Muscle of back (tissue), 13 donors: ENCODE data around the gene VSTM2B. TPM values are rescaled to one million over a fixed set of nuclear protein-coding genes. Genes with fewer than 3 reads are reported as not detected.
"Not testable (repeated sequence)": the region's sequence is repeated elsewhere in the genome, so short reads cannot be mapped to it uniquely, and the experiment has no call there.

ENCODE experiments used
- DNase-seq, 3 donors: peaks; one replicate each; pipeline versions ENCODE4 v3.0.0 to v3.0.0-alpha.2; 2013
- long read RNA-seq, 9 donors: transcript quantifications; one replicate each; lab custom pipeline, GENCODE V29; 2026
- polyA plus RNA-seq, 10 donors: library from polyadenylated mRNA; unstranded; fragments of 120-200 nt; gene quantifications; one replicate each; pipeline ENCODE4 v1.2.1, GENCODE V29; 2013; ENCODE audit not compliant: insufficient read length in 10 of 10

The VSTM2B gene
- polyA plus RNA-seq, result under 1 TPM in 5 of 10 donors, not detected in 5; 0.14 to 0.52 (median 0.42) TPM
- long read RNA-seq, donor 1, result 0 reads
- long read RNA-seq, donor 2, result 0 reads
- long read RNA-seq, donor 3, result 0 reads
- long read RNA-seq, donor 4, result 0 reads
- long read RNA-seq, donor 5, result 0 reads
- long read RNA-seq, donor 6, result 0 reads
- long read RNA-seq, donor 7, partial matches to known transcripts, result 0 of 1 reads
- long read RNA-seq, donor 7, other reads (novel, unspliced or antisense), result 0 of 1 reads
- long read RNA-seq, donor 8, result 0 reads
- long read RNA-seq, donor 9, result 0 reads

DNA sequence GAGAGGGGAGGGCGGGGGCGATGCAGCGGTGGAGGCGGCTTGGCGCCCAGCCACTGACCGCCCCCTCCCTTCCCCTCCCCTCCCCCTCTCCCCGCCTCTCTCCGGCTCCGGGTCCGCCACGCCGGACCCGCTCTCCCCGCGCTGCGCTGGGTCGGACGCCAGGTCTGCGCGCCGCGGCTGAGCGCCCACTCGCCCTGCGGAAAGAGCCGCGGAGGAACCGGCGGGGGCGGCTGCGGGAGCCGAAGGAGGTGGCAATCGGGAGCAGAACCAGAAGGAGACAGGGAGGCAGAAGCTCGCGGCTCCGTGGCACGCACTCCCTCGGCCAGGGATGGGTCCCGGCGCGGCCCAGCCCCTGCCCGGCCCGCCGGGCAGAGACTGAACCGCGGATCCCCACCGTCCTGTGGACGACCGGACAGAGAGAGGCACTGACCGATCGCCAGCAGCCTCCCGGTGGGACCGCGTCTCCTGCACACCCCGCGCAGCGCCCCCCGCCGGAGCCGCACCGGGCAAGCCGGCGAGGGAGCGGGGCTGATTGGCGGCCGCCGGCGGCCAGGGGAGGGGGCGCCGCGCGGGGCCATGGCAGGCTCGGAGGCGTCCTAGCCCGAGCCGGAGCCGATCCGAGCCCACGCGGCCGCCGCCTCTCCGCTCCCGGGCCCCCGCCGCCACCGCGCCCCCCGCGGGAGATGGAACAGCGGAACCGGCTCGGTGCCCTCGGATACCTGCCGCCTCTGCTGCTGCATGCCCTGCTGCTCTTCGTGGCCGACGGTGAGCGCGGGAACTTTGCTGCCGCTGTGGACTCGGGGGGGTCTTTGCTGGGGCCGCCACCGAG, at the start of gene VSTM2B:
TSS of gene VSTM2B (plus strand) at position 94 of the 829 bp plus-strand sequence. CDS start at position 684, 590 bp downstream.
- no peak for DNase-seq

DNA sequence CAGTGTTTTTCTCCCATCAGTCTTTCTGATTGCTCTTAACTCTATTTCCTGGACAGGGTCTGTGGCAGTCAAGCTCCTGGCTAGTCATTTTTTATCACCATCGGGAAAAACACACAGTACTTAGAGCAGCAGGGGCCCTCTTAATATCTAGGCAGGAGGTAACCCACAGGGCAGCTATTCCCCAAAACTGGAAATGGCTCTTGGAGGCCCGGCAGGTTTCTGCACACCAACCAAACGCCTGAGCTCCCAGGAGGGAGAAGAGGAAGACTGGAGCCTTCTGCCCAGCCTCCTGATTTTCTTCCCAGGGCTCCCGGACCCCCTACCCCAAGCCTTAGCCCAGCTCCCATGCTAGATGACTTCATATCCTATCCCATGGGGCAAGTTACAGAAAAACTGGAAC, 49.3 kb upstream of the VSTM2B start:
- no peak for DNase-seq

DNA sequence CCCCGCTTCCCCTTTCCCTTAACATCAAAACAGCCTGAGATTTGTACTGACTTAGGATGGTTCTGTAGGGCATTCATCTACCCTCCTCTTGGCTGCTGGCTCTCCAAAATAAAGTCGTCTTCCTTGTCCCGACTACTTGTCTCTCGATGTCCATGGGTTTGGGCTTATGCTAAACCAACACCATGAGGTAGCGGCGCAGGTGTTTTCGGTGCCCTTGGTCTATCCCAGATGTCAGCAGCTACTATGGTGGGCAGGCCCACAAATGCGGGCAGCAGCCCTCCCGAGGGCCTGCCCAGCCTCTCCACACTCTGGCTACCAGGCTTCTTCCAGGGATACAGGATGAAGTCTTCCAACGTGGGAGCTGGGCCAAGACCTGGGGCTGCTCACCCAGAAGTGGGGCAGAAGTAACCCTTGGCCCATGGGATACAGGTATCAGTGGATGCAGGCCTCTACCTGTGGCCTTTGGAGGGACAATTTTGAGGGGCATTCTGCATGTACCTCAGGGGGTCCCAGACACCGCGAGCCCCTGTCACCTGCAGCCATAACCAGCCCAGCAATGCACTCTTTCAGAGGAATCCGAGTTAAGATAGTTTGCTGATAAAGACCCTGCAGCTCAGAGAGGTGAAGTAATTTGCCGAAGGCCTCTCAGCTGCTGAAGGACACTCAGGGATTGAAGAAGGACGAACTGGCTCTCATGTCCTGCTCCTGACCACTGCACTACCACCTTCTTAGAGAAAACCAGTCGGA, 47.8 kb upstream of the VSTM2B start:
- DNase-seq, result no peak

DNA sequence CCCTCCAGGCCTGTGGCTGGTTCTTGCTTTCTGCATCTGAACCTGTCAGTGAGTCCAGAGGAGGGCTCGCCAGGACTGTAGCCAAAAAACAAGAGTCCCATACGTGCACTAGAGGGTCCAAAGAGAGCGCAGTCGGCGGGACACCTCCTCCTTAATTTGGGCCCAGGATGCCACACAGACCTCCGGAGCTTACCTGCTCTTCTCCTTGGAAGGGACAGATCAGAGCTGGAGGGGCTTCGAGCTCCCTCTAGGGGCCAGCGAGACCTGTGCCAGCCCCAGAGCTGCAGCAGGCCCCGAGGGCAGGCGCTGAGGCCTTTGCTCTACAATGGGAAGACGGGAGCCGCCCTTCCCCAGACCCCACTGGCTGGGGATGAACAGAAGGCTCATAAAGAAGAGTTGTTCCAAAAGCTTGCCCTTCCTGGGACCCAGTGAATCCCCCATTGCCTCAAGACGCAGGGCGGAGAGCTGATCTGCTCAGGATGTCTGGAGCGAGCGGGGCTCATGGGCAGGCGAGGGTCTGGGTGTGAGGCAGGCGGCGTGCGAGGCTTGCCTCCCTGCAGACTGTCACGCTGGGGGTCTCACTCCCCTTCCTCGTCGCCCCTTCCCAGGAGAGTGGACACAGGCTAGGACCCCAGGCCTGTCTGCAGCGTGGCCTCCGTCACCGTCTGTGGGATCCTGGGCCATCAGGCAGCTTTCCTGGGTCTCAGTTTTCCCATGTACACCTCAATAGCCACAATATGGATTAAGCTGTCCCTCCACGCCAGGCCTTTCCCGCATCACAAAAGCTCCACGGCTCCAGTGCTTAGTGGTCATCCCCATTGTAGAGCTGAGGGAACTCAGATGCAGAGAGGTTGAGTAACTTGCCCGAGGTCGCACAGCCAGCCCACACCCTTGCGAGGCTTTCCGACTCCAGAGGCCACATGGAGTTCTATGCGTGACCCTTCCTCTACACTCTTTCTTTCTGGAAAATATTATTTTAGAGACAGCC, 46.9 kb upstream of the VSTM2B start:
- peak in 1 of 3 donors; percentile 20 for DNase-seq

DNA sequence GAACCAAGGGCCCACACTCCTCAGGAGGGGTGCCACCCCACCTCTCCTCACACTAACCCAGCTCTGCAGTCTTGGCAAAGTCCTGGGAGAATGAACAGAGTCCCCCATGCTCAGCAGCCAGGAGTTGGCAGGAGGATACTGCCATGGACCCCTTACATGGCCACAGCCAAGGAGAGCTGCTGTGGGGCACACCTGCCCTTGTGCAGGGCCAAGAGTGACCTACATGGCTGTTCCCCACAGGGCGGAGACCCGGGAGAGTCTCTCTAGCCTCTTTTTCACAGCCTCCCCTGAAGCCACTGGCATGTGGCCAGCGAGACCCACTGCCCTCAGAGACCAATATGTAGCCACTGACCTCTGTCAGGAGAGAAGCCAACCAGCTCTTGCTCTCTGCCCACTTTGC, 45.9 kb upstream of the VSTM2B start:
- DNase-seq, result no peak

DNA sequence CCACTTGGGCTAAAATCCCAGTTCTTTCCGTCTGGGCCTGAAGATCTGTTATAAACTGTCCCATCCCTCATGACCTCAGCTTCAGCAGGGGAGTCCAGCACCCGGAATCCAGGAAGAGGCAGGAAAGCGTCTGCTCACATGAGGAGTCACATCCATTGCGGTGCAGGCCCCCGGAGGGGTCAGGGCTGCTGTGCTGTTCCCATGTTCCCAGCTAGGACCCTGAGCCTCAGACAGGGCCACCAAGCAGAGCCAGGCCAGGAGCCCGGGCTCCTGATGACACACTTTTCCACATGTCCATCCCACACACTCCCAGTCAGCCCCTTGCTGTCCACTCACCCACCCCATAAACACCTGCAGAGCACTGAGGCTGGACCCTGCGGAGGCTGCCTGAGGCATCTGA, 45.3 kb upstream of the VSTM2B start:
- DNase-seq, result no peak

DNA sequence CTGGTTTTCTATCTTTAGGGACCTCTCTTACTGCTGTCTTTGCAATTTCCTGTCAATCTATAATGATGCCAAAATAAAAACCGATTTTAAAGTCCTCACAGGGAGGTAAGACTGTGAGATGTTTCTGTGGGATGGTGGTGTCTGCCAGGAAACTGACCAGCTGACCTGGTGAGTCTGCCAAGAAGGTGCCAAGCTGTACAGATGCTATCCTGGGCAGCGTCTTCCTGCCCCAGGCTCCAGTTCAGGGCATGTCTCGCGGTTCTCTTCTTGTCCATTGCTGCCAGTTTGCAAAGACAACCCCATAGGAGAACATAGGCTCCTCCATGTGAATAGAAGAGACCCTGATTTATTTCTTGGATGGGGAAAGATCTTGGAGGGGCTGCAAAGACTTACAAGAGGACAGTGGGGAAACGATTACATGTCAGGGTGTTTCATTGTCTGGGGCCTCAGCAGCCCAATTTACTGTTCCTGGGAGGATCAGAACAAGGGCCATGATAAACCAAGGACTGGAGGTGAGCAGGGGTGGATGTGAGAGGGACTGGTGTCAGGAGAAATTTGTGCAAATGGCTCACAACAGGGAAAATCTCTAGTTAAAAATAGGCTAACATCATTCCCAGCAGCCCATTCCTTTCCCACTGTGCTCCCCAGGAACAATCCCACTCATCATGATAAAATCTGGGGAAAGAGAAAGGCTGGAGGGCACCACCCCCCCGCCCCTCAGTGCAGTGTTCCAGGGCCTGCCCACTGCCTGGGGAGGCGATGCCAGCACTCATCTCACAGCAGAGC, 42.7 kb upstream of the VSTM2B start:
- DNase-seq, result no peak

DNA sequence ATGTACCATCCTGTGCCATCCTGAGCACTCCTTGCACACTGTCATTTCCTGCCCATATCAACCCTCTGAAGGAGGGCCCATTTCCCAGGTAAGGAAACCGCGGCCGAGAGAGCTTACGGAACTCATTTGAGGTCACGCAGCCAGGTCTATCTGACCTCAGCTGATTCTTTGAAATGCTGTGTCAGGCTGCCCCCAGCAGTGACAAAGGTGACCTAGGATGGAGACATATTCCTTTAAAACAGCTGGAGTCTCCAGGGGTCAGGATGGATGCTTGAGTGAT, 42.2 kb upstream of the VSTM2B start:
- no peak for DNase-seq

DNA sequence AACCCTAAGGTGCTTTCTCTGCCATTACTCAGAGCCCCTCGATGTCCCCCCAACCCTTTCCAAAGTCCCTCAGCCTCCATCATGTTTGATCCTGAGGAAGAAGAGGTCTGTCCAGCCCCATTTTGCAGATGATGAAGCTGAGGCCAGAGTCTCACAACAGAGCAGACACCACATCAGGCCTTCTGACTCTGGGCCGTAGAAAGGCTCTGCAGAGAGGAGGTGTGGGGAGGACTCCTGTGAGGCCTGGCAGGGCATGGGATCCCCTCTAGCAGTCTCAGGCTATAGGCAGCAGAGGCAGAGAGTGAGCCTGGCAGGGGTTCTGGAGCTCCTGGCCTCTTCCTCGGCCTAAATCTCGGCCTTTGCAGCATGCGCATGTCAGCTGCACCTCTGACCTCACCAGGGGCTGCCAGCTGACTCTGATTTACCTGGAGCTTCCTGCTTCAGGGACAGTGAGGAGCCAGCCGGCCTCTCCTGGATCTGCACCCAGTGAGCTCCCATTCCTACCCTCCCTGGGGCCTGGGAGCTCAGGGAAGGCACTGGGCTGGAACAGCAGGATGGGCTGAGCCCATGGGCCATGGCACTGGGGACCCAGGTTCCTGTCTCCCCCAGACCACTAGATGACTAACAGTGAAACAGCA, 41.7 kb upstream of the VSTM2B start:
- no peak for DNase-seq

DNA sequence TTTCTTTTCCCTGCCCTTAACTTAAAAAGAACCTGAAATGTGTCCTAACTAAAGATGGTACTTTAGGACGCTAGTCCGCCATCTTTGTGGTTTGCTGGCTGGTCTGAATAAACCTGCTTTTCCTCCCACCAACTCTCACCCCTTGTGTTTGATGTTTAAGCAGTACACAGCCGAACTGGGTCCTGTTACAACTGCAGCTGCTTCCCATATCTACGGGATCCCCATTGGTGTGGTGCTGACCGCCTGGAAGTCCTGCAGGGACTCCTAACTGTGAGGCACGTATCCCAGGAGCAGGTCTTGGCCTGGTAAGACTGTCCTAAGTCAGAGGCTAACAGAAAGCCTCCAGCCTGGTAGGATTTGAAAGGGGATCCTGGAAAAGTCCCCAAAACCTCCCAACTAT, 40.9 kb upstream of the VSTM2B start:
- no peak for DNase-seq

DNA sequence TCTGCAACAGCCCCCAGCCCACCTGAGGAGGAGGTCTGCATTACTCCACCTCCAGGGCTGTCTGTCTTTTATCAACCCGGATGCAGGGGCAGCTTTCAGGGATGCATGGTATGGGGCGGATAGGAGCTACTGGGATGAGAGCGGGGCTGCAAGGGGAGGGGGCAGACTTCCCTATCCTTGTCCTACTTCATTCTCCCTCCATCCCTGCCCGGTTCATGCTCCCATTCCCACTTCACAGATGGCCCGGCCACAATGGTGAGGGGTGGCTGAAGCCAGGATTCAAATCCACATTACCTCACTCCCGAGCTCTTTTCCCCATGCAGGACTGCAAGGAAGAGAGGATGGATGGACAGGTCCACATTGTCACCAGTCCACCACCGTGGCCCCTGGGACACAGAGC, 40.5 kb upstream of the VSTM2B start:
- no peak for DNase-seq

DNA sequence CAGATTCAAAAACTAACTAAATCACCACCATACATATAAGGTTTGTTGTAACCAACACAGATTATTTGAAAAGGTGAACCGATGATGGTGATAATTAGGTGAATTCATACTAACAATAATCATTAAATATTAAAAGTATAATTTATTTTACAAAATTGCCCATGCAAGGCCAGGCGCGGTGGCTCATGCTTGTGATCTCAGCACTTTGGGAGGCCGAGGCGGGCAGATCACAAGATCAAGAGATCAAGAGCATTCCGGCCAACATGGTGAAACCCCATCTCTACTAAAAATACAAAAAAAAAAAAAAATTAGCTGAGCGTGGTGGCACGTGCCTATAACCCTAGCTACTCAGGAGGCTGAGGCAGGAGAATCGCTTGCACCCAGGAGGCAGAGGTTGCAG, 38.8 kb upstream of the VSTM2B start:
- DNase-seq, result not testable (repeated sequence)

DNA sequence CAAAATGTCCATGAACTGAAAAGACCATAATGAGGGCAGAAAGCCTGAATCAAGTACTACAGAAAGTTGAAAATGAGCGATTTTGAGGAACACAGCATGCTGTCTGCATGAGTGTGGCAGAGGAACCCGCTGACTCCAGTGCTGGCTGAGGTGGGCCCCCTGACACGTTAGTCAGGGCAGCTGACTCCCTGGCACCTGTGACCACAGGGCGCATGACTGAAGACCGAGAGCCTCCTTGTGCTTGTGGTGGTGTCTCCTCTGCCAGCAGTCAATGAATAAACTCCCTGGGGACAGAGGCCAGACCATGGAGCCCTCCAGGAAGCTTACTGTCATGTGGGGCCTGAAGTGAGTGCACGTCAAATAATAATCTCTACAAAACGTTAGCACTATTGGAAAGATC, 38.4 kb upstream of the VSTM2B start:
- no peak for DNase-seq

DNA sequence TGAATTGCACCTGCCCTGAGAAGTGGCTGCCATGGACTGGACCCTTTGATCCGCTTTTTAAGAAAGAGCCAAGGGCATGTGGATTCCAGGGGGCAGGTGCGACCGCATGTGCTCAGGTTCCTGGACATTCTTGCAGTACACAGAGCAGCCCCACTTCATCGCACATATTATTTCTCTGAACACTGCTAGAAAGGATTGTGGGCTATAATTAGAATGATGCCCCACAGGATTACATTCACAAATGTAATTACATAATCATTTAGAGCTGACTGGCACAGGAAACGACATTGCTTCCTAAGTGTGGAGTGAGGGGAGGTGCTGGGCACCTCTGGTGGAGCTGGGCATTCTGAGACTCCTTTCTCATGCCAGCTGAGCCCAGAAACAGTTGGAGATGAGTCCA, 37.5 kb upstream of the VSTM2B start:
- DNase-seq, result no peak

DNA sequence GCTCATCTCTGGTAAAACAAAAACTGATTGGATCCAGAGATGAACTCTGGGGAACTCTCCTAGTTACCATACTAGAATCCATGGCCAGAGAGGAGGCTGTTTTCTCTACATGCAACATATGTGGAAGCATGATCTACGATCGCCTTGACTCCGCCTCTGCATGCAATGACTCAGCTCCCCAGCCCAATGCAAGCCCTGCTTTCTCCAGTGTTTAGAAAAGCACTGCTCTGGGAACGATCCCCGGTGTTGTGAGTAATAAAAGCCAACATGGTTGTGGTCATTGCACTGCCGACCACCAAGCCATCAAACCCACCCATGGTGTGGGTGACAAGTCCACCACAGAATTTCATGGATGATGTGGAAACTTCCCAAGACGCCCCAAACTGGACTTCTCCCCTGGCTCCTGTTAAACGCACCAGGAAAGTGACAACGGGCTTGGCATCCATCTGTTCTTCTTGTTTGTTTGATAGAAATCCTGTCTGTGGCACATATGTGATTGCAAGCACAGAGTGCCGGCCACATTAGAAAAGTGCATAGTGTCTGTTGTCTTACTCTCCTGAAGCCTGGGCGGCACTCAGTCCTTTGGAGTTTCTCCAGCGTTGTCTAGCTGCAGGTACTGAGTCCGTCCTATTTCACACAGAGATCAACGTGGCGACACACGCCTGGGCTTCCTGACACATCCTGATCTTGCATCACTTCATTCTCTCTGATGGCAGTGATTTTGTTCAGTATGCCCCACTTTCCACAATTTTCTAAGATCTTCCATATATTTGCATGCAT, 36.4 kb upstream of the VSTM2B start:
- no peak for DNase-seq

DNA sequence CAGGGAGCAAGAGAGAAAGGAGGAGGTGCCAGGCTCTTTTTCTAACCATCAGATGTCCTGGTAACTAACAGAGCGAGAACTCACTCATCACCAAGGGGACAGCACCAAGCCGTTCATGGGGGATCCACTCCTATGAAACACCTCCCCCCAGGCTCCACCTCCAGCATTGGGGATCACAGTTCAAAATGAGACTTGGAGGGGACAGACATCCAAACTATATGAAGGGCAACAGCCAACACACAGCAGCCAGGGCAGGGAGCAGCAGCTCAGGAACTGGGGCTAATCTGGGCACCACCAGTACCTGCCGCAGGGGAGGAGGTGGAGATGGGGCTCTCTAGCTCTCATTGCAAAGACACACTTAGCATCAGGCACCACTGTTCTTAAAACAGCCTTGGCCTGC, 34.3 kb upstream of the VSTM2B start:
- no peak for DNase-seq

DNA sequence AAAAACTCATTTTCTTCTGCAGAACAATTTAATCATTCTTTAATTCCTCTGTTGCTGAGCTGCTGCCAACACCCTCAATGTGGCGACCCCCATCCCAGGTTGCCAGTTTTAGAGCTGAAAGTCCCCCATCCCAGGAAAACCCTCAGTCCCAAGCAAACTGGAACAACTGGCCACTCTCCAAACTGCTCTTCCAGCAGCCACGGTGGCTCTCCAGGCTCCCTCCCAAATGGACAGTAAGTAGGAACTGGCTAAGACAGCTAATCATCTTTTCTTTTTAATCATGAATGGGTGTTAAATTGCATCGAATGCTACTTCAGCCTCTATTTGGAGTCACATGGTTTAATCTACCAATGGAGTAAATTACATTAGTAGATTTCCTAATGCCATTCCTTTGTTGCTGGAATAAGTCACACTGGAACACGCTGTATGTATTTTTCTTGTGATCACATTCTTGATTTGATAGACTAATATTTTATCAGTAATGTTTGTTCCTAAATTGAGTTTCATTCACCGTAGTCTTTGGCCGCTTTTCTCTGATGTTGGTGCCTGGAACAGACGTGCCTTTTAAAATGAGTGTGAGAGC, 33.7 kb upstream of the VSTM2B start:
- no peak for DNase-seq

DNA sequence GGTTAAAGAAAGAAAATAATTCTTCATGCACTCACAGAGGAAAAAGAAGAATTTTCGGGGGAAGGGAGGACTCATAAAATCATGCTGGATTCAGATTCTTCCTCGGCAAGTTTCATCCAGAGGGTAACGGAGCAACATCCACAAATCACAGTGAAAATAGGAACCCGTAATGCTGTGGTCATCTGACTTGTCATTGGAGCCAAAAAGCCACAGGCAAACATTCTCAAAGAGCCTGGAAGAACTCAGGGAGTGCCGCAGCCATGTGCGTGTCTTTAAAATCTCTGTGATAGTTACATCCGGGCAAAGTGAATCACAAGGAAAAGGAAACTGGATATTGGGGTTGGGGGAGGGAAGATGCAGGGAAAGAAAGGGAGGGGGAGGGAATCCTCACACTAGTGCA, 33.0 kb upstream of the VSTM2B start:
- DNase-seq, result peak; percentile 17 to 72 (median 40)

DNA sequence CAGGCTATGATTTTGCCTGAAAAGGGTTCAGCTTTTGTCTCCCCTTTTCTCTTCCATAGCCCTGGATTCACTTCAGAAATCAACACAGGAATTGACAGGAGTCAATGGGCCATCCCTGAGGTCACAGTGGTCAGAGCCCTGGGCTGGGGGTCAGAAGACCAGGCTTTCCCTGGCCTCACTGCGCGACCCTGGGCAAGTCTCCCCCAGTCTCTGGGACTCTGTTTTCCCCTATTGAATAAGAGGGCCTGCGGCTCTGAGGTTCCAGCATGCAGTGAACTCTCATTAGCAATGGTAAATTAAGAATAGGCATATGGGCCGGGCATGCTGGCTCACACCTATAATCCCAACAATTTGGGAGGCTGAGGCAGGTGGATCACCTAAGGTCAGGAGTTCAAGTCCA, 30.7 kb upstream of the VSTM2B start:
- no peak for DNase-seq
